ENCODE measurements around the gene ZNF236.

ZNF236 gene

GRCh38 chr18:76970770-76971559 is 148.6 kb downstream of the ZNF236 start:
- H3K4me1 ChIP-seq (ENCODE audit: insufficient read depth, low read length) = no peaks in the 10 kb centered on the region
- H3K27me3 ChIP-seq (ENCODE audit: control insufficient read depth in 1 of 2, insufficient read depth in 2 of 2, low read length in 2 of 2) = no peaks in the 10 kb centered on the region
- H3K4me3 ChIP-seq (ENCODE audit: low read depth in 1 of 2, low read length in 2 of 2) = no peak overlapping the region
- no peaks in the 10 kb centered on the region for H3K9me3 ChIP-seq (ENCODE audit: low read length)
- no peak overlapping the region for H3K27ac ChIP-seq (ENCODE audit: low read depth, low read length)
- peaks cover 9% of the 10 kb centered on the region for H3K36me3 ChIP-seq (ENCODE audit: insufficient read depth, low read length)
- no peak overlapping the region for H3K9ac ChIP-seq (ENCODE audit: low read length)

GRCh38 chr18:76972241-76972640 is 149.9 kb downstream of the ZNF236 start:
- Histone ChIP-seq H3K4me3 (ENCODE audit: low read depth in 1 of 2, low read length in 2 of 2) (no peak overlapping the region), H3K27me3 (ENCODE audit: control insufficient read depth in 1 of 2, insufficient read depth in 2 of 2, low read length in 2 of 2) (no peaks in the 10 kb centered on the region), H3K27ac (ENCODE audit: low read depth, low read length) (no peak overlapping the region), H3K4me1 (ENCODE audit: insufficient read depth, low read length) (no peaks in the 10 kb centered on the region), H3K36me3 (ENCODE audit: insufficient read depth, low read length) (peaks cover 5% of the 10 kb centered on the region), H3K9ac (ENCODE audit: low read length) (no peak overlapping the region), H3K9me3 (ENCODE audit: low read length) (no peaks in the 10 kb centered on the region)

GRCh38 chr18:76972846-76973519 is 150.6 kb downstream of the ZNF236 start:
- Histone ChIP-seq H3K9ac (ENCODE audit: low read length) (no peak overlapping the region), H3K27me3 (ENCODE audit: control insufficient read depth in 1 of 2, insufficient read depth in 2 of 2, low read length in 2 of 2) (no peaks in the 10 kb centered on the region), H3K9me3 (ENCODE audit: low read length) (no peaks in the 10 kb centered on the region), H3K4me1 (ENCODE audit: insufficient read depth, low read length) (no peaks in the 10 kb centered on the region), H3K27ac (ENCODE audit: low read depth, low read length) (no peak overlapping the region), H3K36me3 (ENCODE audit: insufficient read depth, low read length) (peaks cover 5% of the 10 kb centered on the region), H3K4me3 (ENCODE audit: low read depth in 1 of 2, low read length in 2 of 2) (no peak overlapping the region)

GRCh38 chr18:76973520-76974266 is 151.3 kb downstream of the ZNF236 start:
- H3K27ac ChIP-seq (ENCODE audit: low read depth, low read length) = no peak overlapping the region
- H3K27me3 ChIP-seq (ENCODE audit: control insufficient read depth in 1 of 2, insufficient read depth in 2 of 2, low read length in 2 of 2) = no peaks in the 10 kb centered on the region
- no peaks in the 10 kb centered on the region for H3K9me3 ChIP-seq (ENCODE audit: low read length)
- H3K4me1 ChIP-seq (ENCODE audit: insufficient read depth, low read length) = no peaks in the 10 kb centered on the region
- peaks cover 4% of the 10 kb centered on the region for H3K36me3 ChIP-seq (ENCODE audit: insufficient read depth, low read length)
- no peak overlapping the region for H3K4me3 ChIP-seq (ENCODE audit: low read depth in 1 of 2, low read length in 2 of 2)
- H3K9ac ChIP-seq (ENCODE audit: low read length) = no peak overlapping the region

GRCh38 chr18:76974386-76974785 is 152.0 kb downstream of the ZNF236 start:
- Histone ChIP-seq H3K9me3 (ENCODE audit: low read length) (no peaks in the 10 kb centered on the region), H3K4me3 (ENCODE audit: low read depth in 1 of 2, low read length in 2 of 2) (no peak overlapping the region), H3K27ac (ENCODE audit: low read depth, low read length) (no peak overlapping the region), H3K4me1 (ENCODE audit: insufficient read depth, low read length) (no peaks in the 10 kb centered on the region), H3K36me3 (ENCODE audit: insufficient read depth, low read length) (no peaks in the 10 kb centered on the region), H3K9ac (ENCODE audit: low read length) (no peak overlapping the region), H3K27me3 (ENCODE audit: control insufficient read depth in 1 of 2, insufficient read depth in 2 of 2, low read length in 2 of 2) (no peaks in the 10 kb centered on the region)

- Histone ChIP-seq H3K36me3 (ENCODE audit: insufficient read depth, low read length) (no peaks in the 10 kb centered on the region), H3K27me3 (ENCODE audit: control insufficient read depth in 1 of 2, insufficient read depth in 2 of 2, low read length in 2 of 2) (no peaks in the 10 kb centered on the region), H3K9me3 (ENCODE audit: low read length) (no peaks in the 10 kb centered on the region), H3K9ac (ENCODE audit: low read length) (no peak overlapping the region), H3K4me1 (ENCODE audit: insufficient read depth, low read length) (no peaks in the 10 kb centered on the region), H3K27ac (ENCODE audit: low read depth, low read length) (no peak overlapping the region), H3K4me3 (ENCODE audit: low read depth in 1 of 2, low read length in 2 of 2) (no peak overlapping the region)
Measured at GRCh38 chr18:76975577-76976110, 153.3 kb downstream of the ZNF236 start.

GRCh38 chr18:76977108-76977621 is 154.8 kb downstream of the ZNF236 start:
- Histone ChIP-seq H3K36me3 (ENCODE audit: insufficient read depth, low read length) (no peaks in the 10 kb centered on the region), H3K9me3 (ENCODE audit: low read length) (no peaks in the 10 kb centered on the region), H3K4me1 (ENCODE audit: insufficient read depth, low read length) (no peaks in the 10 kb centered on the region), H3K27ac (ENCODE audit: low read depth, low read length) (no peak overlapping the region), H3K27me3 (ENCODE audit: control insufficient read depth in 1 of 2, insufficient read depth in 2 of 2, low read length in 2 of 2) (no peaks in the 10 kb centered on the region), H3K4me3 (ENCODE audit: low read depth in 1 of 2, low read length in 2 of 2) (no peak overlapping the region), H3K9ac (ENCODE audit: low read length) (no peak overlapping the region)

- H3K9me3 ChIP-seq (ENCODE audit: low read length) = no peaks in the 10 kb centered on the region
- H3K27me3 ChIP-seq (ENCODE audit: control insufficient read depth in 1 of 2, insufficient read depth in 2 of 2, low read length in 2 of 2) = no peaks in the 10 kb centered on the region
- H3K9ac ChIP-seq (ENCODE audit: low read length) = no peak overlapping the region
- no peaks in the 10 kb centered on the region for H3K4me1 ChIP-seq (ENCODE audit: insufficient read depth, low read length)
- H3K4me3 ChIP-seq (ENCODE audit: low read depth in 1 of 2, low read length in 2 of 2) = no peak overlapping the region
- H3K27ac ChIP-seq (ENCODE audit: low read depth, low read length) = no peak overlapping the region
- H3K36me3 ChIP-seq (ENCODE audit: insufficient read depth, low read length) = no peaks in the 10 kb centered on the region
Measured at GRCh38 chr18:76977684-76978232, 155.4 kb downstream of the ZNF236 start.

- Histone ChIP-seq H3K4me3 (ENCODE audit: low read depth in 1 of 2, low read length in 2 of 2) (no peak overlapping the region), H3K9me3 (ENCODE audit: low read length) (no peaks in the 10 kb centered on the region), H3K9ac (ENCODE audit: low read length) (no peak overlapping the region), H3K27me3 (ENCODE audit: control insufficient read depth in 1 of 2, insufficient read depth in 2 of 2, low read length in 2 of 2) (no peaks in the 10 kb centered on the region), H3K36me3 (ENCODE audit: insufficient read depth, low read length) (no peaks in the 10 kb centered on the region), H3K27ac (ENCODE audit: low read depth, low read length) (no peak overlapping the region), H3K4me1 (ENCODE audit: insufficient read depth, low read length) (peaks cover 7% of the 10 kb centered on the region)
Measured at GRCh38 chr18:76978616-76979015, 156.3 kb downstream of the ZNF236 start.

- no peaks in the 10 kb centered on the region for H3K27me3 ChIP-seq (ENCODE audit: control insufficient read depth in 1 of 2, insufficient read depth in 2 of 2, low read length in 2 of 2)
- no peaks in the 10 kb centered on the region for H3K36me3 ChIP-seq (ENCODE audit: insufficient read depth, low read length)
- H3K4me3 ChIP-seq (ENCODE audit: low read depth in 1 of 2, low read length in 2 of 2) = no peak overlapping the region
- peaks cover 9% of the 10 kb centered on the region for H3K4me1 ChIP-seq (ENCODE audit: insufficient read depth, low read length)
- H3K9ac ChIP-seq (ENCODE audit: low read length) = no peak overlapping the region
- no peaks in the 10 kb centered on the region for H3K9me3 ChIP-seq (ENCODE audit: low read length)
- no peak overlapping the region for H3K27ac ChIP-seq (ENCODE audit: low read depth, low read length)
Measured at GRCh38 chr18:76979111-76979751, 156.9 kb downstream of the ZNF236 start.
